Measurements from ENCODE around the gene ZNF275. TPM values are rescaled to one million over a fixed set of nuclear protein-coding genes. Genes with fewer than 3 reads are reported as not detected.
"Not testable (repeated sequence)": the region's sequence is repeated elsewhere in the genome, so short reads cannot be mapped to it uniquely, and the experiment has no call there.

Gene ZNF275
- total RNA-seq, 1 donor from 2014 or later: 8.5 TPM

DNA sequence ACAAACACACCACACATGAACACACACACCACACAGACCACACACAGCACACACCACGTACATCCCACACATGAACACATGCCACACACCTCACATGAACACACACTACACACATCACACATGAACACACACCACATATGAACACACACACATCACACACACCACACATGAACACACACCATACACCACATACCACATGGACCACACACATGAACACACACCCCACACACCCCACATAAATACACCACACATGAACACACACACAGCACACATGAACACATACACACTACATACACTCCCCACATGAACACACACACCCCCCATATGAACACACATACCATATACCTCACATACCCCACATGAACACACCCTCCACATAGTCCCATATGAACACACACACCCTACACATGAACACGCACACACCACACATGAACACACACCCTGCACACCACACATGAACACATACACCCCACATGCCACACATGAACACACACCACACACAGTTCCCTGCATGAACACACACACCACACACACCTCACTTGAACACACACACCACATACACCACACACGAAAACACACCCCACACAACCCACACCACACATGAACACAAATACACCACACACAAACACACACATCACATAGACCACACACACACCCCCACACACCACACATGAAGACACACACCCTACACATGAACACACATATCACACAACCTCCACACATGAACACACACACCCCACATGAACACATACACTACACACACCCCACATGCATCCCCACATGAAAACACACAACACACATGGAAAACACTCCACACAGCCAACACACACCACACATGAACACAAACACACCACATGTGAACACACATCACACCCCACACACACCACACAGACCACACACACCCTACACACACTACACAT is 48.9 kb downstream of the ZNF275 start:
- Mint-ChIP-seq H3K27me3 (ENCODE audit: unreplicated experiment) (no peaks in the 10 kb centered on the region), H3K4me3 (ENCODE audit: unreplicated experiment) (no peak overlapping the region), H3K27ac (ENCODE audit: unreplicated experiment) (no peak overlapping the region), H3K9me3 (ENCODE audit: unreplicated experiment) (no peaks in the 10 kb centered on the region), H3K4me1 (ENCODE audit: low read depth, unreplicated experiment) (no peaks in the 10 kb centered on the region), H3K36me3 (ENCODE audit: unreplicated experiment) (no peaks in the 10 kb centered on the region)
- TF ChIP-seq, protein P1, sequence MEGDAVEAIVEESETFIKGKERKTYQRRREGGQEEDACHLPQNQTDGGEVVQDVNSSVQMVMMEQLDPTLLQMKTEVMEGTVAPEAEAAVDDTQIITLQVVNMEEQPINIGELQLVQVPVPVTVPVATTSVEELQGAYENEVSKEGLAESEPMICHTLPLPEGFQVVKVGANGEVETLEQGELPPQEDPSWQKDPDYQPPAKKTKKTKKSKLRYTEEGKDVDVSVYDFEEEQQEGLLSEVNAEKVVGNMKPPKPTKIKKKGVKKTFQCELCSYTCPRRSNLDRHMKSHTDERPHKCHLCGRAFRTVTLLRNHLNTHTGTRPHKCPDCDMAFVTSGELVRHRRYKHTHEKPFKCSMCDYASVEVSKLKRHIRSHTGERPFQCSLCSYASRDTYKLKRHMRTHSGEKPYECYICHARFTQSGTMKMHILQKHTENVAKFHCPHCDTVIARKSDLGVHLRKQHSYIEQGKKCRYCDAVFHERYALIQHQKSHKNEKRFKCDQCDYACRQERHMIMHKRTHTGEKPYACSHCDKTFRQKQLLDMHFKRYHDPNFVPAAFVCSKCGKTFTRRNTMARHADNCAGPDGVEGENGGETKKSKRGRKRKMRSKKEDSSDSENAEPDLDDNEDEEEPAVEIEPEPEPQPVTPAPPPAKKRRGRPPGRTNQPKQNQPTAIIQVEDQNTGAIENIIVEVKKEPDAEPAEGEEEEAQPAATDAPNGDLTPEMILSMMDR (IDR thresholded peaks at IDR 0.05; ENCODE audit: partially characterized antibody, unreplicated experiment): no peak
- DNase-seq: no peak

- Mint-ChIP-seq H3K9me3 (ENCODE audit: unreplicated experiment) (no peaks in the 10 kb centered on the region), H3K27ac (ENCODE audit: unreplicated experiment) (no peak overlapping the region), H3K36me3 (ENCODE audit: unreplicated experiment) (no peaks in the 10 kb centered on the region), H3K4me3 (ENCODE audit: unreplicated experiment) (no peak overlapping the region), H3K4me1 (ENCODE audit: low read depth, unreplicated experiment) (no peaks in the 10 kb centered on the region), H3K27me3 (ENCODE audit: unreplicated experiment) (no peaks in the 10 kb centered on the region)
- DNase-seq: no peak
- TF ChIP-seq, protein P1 (IDR thresholded peaks at IDR 0.05; ENCODE audit: partially characterized antibody, unreplicated experiment): no peak
These were observed 50.4 kb downstream of the ZNF275 start for GRCh38 chrX:153384390-153384789.

GRCh38 chrX:153384973-153385372 is 51.0 kb downstream of the ZNF275 start:
- not testable (repeated sequence) for H3K27ac Mint-ChIP-seq (ENCODE audit: unreplicated experiment); H3K4me1 Mint-ChIP-seq (ENCODE audit: low read depth, unreplicated experiment); H3K27me3 Mint-ChIP-seq (ENCODE audit: unreplicated experiment); H3K9me3 Mint-ChIP-seq (ENCODE audit: unreplicated experiment); DNase-seq; H3K36me3 Mint-ChIP-seq (ENCODE audit: unreplicated experiment); H3K4me3 Mint-ChIP-seq (ENCODE audit: unreplicated experiment)

DNA sequence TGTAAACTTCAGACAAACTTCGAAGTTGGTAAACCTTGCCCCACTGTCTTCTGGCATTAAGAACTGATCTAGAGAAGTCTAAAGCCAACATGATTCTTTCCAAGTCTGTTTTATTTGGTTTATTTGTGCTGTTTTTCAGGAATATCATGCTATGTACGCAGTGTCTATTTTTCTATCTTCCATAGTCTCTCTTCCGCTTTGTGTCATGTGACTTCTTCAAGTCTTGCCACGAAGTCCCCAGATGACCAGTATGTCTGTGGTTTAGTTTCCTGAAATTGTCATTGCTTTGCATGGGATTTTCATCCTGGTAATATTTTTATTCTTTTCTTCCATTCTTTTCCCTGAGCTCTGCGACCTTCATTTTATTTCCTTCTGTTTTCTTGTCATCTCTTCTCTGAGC is 52.1 kb downstream of the ZNF275 start:
- H3K4me1 Mint-ChIP-seq (ENCODE audit: low read depth, unreplicated experiment): no peaks in the 10 kb centered on the region
- DNase-seq: no peak
- H3K36me3 Mint-ChIP-seq (ENCODE audit: unreplicated experiment): no peaks in the 10 kb centered on the region
- TF ChIP-seq, protein P1 (IDR thresholded peaks at IDR 0.05; ENCODE audit: partially characterized antibody, unreplicated experiment): no peak
- H3K9me3 Mint-ChIP-seq (ENCODE audit: unreplicated experiment): no peaks in the 10 kb centered on the region
- H3K27me3 Mint-ChIP-seq (ENCODE audit: unreplicated experiment): no peaks in the 10 kb centered on the region
- no peak overlapping the region for H3K4me3 Mint-ChIP-seq (ENCODE audit: unreplicated experiment)
- H3K27ac Mint-ChIP-seq (ENCODE audit: unreplicated experiment): no peak overlapping the region

GRCh38 chrX:153387345-153387744 is 53.4 kb downstream of the ZNF275 start:
- no peak overlapping the region for H3K27ac Mint-ChIP-seq (ENCODE audit: unreplicated experiment)

More at GRCh38 chrX:153387345-153387744, 53.4 kb downstream of the ZNF275 start:
- H3K9me3 Mint-ChIP-seq (ENCODE audit: unreplicated experiment): no peaks in the 10 kb centered on the region
- no peaks in the 10 kb centered on the region for H3K4me1 Mint-ChIP-seq (ENCODE audit: low read depth, unreplicated experiment)
- H3K36me3 Mint-ChIP-seq (ENCODE audit: unreplicated experiment): no peaks in the 10 kb centered on the region
- H3K27me3 Mint-ChIP-seq (ENCODE audit: unreplicated experiment): no peaks in the 10 kb centered on the region
- TF ChIP-seq, protein P1 (IDR thresholded peaks at IDR 0.05; ENCODE audit: partially characterized antibody, unreplicated experiment): no peak
- no peak for DNase-seq
- H3K4me3 Mint-ChIP-seq (ENCODE audit: unreplicated experiment): no peak overlapping the region
